Activated CD4-positive, CD25-positive, alpha-beta regulatory T cell treated with anti-CD3 and anti-CD28 coated beads, Interleukin-2, amount 50 U/mL, for 72 hours (primary cell): ENCODE results near the gene RPS14.

ENCODE experiments used
- DNase-seq: peaks from one replicate; pipeline ENCODE4 v3.0.0; 2021

RPS14 gene

DNA sequence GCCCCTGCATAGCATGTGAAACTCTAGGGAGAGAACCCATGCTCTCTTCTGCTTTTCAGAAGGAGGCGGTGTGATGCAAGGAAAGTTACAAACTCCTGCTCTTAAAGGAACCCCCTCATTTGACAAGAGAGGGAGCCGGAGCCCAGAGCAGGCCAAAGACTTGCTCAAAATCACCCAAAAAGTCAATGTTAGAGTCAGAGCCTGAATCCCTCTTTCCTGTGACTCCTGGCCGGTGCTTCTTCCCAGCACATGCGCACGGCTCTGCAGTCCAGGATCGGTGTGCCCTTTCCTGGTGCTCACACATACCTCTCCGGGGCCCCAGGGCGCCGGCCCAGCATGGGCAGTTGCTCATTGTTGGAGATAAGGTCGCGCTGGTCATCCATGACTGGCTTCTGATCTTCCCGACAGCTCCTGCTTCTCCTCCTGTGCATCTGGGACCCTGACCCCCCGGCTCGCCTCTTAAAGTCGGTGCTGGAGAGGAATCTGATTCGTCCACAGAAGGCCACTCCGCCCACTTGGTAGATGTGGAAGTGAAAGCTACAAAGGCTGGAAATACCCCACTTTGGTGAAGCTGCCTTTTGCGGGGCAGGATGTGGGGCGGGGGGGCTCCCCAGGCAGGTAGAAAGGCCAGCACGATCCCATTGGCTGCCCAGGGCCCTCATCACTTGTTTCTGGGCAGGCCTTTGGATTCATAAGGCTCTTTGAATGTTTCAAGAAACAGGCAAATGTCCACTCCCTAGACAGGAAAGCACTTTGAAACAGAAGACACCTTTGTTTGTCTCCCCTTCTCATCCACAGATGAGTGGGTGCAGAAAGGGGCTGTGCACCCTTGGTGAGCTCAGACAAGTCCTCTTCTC lies 37.0 kb downstream of the RPS14 start, which contains the start of gene CD74:
TSS of gene CD74 (minus strand) at position 592 of the 857 bp plus-strand sequence. CDS start at position 431, 161 bp downstream.
- DNase-seq: peak; percentile 84

DNA sequence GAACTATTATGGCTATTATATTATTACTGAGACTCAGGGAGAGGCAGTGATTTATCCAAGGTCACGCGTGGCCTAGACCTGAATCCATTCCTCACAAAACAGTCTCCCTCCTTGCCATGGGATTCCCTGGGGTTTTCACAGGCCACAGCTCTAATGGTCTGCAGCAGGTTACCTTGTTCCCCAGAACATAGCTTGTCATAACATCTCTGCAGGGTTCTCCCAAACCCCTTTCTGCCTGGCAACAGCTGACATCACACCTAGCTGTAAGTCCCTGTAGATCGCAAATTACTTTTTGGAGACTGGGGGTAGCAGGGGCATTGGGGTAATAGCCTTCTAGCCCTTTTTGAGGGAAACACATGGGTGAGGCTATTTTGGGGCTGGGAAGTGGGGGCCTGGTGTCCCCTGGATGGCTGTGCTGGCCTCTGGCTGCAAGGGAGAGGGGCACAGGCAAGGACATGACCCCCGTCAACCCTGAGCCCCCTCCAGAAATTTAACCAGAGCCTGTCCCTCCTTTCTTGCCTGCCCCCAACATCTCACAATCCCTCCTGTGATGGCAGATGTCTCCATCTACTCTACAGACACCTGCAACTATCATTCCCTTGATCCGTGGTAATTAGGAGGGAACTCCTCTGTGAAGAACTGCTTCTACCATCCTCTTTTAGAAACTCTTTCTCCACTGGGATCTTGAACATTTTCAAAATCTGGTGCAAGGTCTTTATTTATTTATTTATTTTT lies 38.1 kb downstream of the RPS14 start:
- DNase-seq: peak; percentile 65

DNA sequence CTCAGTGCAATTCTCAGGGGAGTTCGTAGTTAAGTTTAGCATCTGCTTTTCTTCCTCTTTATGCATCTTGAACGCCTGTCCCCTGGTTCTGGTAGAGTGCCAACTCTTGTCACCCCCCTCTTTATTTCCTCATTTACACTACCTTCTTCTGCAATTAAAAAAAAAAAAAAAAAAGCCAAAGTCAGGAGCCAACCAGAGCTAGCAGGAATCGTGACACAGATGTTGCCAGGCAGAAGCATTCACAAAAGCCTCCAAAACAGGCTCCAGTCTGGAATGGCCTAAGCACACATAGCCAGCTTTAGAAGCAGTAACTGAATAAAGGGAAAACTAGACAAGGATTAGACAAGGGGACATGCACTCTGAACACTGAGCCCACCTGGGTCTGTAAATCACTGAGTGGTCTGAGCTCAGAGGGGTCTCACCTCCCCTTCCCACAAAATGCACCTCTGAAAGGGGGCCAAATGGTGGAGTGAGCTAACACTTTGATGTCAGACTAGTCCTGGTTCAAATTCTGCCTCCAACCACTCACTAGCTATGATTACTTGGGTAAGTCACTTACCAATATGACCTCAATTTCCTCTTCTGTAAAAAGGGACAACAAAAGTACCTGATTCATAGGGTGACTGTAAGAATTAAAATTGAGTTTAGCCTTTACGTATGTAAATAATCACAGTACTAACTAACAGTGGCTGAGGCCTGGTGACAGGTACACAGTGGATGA lies 38.9 kb downstream of the RPS14 start:
- no peak for DNase-seq

DNA sequence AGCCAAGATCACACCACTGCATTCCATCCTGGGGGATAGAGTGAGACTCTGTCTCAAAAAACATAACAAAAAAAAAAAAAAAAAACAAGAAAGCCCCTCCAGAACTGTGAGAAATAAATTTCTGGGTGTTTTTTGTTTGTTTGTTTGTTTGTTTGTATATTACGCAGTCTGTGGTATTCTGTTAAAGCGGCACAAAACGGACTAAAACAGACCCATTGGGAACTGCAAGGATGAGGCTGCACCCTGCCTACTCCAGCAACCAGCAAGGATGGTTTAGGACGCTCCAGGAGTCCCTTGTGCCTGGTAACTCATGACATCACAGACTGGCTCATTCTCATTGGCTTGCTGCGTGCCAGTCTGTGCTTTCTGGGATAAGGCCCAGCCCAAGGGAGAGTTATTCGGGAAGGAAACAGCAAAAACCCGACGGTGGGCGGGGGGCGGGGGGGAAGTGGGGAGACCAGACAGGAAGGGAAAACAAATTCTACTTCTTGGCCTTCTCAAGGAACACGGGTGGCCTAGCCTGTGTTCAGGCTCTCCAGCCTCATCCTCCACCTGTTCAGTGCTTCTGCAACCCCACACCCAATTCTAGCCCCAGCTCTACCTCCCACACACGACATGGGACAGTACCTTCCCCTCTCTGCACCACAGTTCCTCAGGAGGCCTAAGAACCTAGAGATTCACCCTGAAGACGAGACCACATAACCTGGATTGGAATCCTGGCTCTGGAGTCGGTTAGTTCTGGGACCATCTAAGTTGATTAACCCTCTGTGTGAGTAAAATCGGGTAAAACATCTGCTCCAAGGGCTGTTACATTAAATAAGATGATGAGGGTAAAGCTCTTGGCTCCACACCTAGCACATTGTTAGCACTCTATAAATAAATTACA lies 39.7 kb downstream of the RPS14 start:
- DNase-seq: no peak

DNA sequence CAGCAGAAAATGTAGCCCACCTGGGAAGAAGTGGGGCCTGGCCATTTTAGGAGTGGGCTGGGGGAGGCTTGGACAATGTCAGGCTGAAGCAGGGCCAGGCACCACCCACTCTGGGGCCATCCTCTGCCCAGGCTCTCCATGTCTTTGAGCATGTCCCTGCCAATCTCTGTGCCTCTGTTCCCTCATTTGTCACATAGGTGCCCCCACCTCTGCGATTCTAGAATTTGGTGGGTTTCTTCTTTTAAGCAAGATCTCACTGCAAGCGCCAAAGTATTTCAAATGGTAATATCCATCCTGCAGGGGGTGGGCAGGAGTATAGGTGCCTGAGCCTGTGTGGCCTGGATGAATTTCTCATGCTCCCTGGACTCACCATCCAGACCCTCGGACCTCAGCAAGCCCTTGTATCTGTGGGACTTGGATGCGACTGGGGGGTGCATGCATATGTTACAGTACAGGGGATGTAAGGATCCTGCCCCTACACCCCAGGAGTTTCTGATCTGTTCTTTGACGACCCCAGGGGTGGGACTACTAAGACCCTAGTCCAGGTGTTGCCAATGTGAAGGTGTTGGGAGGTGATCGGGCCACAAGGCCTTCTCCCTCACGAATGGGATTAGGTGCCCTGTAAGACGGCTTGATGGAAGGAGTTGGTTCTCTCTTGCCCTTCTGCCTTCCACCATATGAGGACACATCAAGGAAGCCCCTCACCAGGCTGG lies 41.2 kb downstream of the RPS14 start:
- DNase-seq: no peak

DNA sequence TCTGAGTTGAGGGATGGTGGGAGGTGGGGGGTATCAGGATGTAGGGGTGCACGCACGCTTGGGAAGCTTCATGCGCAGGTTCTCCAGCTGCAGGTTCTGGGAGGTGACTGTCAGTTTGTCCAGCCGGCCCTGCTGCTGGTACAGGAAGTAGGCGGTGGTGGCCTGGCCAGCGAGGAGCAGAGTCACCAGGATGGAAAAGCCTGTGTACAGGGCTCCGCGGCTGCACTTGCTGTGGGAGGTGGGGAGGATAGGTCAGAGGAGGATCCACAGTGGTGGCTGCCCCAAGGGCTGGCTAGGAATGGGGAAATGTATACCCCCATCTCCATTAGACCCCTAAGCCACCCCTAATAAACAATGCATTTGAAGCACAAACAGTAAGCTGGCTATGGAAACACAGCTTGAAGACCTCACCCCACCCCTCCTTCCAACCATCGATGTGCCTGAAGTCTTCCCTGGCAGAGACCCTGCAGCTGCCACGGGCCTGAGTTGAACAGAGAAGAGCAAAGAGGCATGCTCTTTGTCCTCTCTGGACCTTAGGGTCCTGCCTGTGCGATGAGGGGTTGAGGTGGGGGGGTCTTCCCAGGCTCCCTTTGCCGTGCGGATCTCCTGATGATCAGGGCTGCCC lies 42.3 kb downstream of the RPS14 start:
- DNase-seq: no peak

DNA sequence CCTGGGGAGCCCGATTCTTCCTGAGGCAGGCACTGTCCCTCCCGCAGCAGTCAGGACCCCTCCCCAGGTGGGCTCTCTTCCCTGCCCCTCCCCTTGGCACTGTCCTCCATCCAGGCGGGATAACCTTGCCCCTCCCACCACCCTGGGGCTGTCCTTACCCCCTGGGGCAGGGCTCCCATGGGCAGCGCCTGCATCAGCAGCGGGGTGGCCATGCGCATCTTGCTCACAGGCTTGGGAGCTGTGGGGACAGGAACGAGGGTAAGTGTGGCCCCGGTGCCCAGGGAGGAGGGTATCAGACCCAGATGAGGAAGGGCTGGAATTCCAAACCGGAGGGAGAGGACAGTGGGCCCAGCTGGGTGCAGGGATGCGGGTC lies 42.8 kb downstream of the RPS14 start:
- DNase-seq: no peak

DNA sequence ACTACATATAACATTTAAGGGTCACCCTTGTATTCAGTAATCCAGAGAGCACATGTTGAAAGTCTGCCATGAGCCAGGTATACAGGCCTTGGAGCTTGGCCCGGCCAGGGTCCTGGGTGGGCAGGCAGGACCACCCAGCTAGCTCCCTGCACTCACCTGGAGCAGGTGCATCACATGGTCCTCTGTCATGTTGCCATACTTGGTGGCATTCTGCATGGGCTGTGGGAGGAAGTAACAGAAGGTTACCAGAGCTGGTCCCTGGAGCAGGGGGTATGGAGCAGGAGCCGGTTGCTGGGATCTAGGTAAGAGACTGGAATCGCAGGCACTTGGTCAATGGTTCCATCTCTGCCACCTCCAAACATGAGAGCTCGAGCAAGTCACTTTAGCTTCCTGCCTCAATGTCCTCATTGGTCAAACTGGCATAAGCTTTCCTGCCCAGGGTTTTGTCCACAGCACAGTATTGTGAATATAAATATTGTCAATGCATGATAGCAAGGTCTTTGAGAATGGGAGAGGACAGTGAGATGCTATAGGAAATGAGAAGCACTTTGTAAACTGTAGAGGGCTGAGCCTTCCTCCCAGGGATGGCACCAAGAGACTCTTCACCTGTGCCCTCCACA lies 43.3 kb downstream of the RPS14 start:
- no peak for DNase-seq

DNA sequence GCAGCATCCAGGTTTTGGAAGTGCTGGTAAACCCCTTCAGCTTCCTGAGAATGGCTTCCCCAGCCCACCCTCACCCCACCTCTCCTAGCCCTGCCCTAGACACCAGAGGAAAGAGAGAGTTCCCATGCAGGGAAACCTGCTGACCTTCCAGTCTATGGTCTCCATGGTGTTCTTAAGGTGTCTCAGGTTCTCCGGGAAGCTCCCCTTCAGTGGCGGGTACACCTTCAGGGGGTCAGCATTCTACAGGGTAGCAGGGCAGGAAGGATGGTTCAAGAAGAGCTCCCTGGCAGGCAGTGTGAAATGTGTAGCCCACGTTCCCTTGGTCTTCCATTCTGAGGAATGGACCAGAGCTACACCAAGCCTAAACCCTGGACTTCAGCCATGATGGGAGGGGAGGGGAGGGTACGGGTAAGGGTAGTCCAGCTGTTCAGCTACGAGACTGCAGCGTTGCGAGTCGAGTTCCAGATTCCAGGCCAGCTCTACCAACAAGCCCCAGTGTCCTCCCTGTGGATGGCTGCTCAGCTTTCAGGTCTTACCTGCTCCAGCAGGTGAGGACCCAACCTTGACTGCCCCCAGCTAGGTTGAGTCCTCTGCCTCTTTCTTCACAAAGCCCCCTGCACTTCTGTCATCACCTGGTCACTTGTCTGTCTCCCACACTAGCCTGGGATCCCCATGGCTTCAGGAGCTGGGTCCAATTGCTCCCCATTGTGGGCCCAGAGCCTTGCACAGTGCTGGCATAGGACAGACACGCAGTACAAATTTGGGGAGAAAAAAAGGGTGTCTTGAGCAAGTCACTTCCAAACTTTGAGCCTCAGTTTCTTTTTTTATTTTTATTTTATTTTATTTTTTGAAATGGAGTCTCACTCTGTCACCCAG lies 44.4 kb downstream of the RPS14 start:
- DNase-seq: no peak

DNA sequence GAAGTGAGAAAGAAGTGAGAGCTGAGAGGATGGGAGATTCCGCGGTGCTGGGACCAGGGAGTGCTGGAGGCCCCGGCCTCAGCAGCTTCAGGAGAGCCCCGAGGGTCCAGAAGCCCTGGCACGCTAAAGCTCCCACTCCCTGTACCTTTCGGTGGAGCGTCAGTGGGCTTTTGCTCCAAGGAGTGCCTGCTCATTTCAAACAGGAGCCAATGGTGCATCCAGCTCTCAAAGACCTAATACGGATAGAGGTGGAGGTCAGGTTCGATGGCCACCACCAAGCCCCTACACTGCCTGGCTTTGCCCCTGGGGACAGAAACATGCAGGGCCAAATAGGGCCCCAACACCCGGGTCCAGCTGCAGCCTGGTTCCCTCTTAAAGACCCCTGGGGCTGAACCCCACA lies 45.0 kb downstream of the RPS14 start:
- DNase-seq: no peak

DNA sequence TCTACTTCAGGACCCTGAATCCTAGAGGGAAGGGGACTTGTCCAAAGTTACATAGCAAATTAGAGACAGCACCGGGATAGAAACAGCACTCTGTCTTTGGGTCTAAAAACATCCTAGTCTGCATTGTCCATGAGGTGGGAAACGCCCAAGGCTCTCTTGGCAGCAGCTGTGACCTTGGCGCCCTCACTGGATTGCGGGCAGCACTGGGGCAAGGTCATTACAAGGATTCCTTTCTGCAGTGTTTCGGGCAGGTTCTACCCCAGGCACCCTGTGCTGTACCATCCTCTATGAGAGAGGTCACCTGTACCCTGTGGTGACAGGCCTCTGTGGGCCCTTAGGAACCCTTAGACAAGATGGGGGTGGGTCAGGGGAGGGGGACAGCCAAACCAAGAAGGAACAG lies 45.4 kb downstream of the RPS14 start:
- no peak for DNase-seq

DNA sequence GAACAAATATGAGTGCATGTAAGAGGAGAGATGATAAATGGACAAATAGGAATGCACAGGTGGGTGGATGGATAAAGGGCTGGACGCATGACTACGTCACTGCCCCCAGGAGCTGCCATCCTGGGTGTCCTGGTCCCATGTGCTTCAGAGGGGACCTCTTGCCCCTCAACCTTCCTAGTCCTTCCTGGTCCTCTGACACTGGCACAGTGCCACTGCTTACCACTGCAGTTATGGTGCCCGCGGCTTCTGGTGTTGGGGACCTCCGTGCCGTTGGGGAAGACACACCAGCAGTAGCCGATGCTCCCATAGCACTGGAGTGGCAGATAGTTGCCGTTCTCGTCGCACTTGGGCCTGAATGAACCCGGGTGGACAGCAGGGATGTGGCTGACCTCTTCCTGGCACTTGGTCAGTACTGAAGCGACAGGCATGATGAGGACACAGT lies 46.6 kb downstream of the RPS14 start:
- no peak for DNase-seq

DNA sequence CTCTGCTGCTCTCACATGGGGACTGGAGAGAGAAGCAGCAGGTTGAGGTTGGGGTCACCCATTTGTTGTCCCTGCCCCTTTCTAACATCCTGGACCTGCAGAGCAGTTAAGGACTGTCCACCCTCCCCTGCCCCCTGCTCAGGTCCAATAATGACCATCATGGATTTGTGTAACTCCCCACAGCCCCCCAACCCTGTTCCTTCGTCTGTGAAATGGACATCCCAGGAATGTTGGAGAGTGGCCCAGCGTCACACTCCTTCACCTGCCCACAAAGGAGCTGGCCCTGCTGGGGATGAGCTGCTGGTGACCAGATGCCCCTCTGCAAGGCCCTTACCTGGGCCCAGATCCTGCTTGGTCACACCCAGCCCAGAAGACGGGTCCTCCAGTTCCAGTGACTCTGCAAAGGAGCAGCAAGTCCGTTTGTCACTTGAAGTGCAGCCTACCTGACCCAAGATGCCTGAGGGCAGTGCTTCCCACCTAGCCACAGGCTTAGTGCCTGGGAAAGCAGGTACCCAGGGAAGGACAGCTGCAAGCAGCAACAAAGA lies 47.2 kb downstream of the RPS14 start:
- DNase-seq: no peak

DNA sequence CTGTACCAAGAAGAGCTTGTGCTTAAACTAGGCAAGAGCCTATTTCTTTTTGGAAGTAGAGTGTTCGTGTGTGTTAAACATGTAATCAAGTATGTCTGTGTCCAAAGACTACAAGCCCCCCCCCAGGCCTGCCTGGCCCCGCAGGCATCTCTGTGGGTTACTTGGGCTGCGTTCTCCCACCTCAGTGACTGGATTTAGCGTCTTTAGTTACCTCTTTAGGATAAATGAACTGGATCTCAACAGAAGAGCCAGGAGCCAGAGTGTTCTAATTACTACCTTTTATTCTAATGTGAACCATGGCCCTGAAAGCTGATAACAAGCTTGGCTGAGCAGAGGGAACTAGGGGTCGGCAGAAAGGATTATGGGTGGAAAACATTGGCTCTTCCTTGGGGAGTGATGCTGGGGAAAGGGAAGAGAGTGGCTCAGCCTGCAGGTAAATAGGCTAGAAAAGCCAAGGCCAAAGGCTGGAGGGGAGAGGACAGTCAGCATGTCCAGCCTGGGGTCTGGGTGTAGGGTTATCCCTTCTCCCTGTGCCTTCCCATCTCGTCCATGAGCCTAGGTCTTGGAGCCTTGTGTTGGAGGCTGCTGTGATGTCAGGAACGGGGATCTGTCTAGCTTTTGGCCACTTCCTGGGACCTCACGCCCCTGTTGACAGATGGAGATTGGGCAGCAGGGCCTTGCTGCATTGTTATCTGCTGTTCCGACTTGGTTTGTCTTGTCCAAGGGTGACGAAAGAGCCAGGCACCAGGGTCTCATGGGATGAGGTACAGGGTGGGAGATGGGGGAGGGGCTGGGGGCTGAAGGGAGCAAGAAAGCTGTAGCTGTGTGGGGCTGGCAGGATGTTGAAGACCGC lies 47.9 kb downstream of the RPS14 start:
- DNase-seq: no peak

DNA sequence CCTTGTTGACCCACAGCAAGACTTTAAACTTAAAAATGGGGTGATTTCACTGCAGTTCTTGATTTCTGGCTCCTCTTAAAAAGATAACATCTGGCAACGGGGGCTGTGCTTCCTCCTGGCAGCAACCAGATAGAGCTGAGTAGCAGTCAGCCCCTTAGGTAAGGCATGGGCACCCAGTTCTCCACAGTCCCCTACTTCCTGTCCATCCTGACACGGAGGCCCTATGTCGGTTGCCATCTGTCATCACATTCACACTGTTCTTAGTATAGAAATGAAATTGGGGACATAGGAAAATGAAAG lies 48.5 kb downstream of the RPS14 start:
- DNase-seq: no peak

DNA sequence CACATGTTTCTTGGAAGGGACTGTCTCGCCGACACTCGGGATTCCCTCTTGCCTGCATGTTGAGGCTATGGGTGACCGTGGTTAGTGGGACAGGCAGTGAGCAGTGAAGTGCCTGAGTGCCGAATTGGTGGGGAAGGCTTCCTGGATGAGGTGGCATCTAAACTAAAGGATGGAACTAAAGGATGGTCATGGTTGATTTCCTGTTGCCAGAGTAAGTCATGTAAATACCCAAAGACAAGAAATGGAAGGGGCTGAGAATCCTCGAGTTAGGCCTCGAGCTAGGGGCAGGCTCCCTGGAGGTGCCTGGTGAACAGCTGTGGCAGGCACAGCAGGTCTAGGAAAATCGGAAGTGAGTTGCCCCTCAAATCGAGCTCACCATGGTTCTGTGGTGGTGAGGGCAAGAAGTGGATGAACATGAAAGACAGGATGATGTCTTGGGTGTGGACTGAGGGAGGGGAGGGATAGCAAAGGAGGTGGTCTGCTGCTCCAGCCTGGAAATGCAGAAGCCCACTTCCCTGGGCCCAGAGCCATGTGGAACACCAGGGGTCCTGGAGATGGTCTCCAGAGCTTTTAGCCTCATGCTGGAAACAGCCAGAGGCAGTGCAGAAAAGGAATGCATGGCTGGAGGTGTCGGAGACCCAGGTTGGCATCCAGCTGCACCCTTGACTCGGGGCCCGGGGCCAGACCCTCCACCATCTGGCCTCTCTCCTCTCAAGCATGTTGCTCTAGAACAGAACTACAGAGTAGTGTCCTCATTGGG lies 49.0 kb downstream of the RPS14 start:
- no peak for DNase-seq

DNA sequence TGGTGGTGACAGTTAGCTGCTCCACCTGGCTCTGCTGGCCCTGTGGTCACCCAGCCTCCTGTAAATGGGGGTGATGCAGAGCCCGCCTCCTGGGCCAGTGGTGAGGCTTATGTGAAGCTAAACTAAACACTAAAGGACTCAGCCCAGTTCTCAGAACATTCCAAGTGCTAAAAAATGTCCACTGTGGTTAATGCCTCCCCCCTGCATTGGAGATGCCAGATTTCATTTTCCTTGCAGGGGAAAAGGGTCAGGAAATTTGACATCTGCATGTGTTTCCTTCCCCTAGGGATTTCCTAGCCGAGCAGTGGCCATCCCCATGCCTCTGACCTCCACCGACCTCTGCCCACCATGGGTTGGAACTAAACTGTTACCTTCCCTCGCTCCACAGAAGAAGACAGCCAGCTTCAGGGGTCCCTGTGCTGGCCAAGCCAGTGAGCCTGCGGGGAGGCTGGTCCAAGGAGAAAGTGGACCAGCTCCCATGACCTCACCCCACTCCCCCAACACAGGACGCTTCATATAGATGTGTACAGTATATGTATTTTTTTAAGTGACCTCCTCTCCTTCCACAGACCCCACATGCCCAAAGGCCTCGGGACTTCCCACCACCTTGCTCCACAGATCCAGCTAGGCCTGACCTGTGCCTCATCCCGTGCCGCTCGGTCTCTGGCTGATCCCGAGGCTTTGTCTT lies 49.9 kb downstream of the RPS14 start:
- DNase-seq: no peak
